ENCODE data around the gene NYAP2.

The NYAP2 gene

DNA sequence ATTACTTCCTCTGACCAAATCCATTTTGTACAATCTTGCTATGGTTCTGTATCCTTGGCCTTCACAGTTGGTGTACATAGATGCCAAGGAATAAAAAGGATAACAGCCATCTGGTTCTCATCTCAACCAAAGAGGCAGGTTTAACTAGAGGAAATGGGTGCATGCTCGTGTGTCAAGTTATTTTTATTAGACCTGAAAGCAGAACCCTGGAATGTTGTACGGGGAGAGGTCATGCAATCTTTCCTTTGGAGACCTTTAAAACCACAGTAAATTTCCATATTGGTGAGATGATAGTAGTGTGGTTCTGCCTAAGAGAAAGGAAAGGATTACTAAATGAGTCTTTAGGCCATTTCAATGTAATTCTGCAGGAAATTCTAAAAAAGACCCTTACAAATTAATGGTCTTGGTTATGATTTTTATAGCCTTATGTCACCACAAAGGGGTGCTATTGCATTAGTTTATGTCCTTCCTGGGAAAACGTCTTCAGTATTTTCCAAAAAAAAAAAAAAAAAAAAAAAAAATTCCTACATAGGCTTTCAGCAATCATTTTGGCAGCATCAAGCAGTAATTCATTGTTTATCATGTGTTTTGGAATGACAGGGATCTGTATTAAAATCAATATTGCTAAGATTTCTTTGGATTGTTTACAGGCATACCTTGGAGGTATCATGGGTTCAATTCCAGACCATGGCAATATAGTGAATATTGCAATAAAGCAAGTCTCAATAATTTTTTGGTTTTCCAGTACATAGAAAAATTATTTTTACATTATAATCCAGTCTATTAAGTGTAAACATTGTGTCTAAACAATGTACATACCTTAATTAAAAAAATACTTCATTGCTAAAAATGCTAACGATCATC lies 270.8 kb downstream of the NYAP2 start:
- Histone ChIP-seq H3K79me2 (ENCODE audit: insufficient read depth, low read length) (no peaks in the 10 kb centered on the region), H4K20me1 (ENCODE audit: insufficient read depth, low read length, poor library complexity, severe bottlenecking) (no peaks in the 10 kb centered on the region), H2AFZ (ENCODE audit: low read length) (no peak overlapping the region), H3K9me3 (ENCODE audit: insufficient read depth, low read depth, low read length) (no peaks in the 10 kb centered on the region), H3K9me2 (replicated peaks; ENCODE audit: low read depth, low read length) (no peaks in the 10 kb centered on the region), H3K4me3 (ENCODE audit: low read length, poor library complexity, severe bottlenecking) (no peak overlapping the region), H3K27me3 (ENCODE audit: insufficient read depth, low read length, poor library complexity, severe bottlenecking) (no peaks in the 10 kb centered on the region), H3K4me2 (ENCODE audit: low read depth, low read length, poor library complexity, severe bottlenecking) (no peak overlapping the region), H3F3A (ENCODE audit: low read depth) (no peaks in the 10 kb centered on the region), H3K9ac (ENCODE audit: low read depth, low read length, poor library complexity, severe bottlenecking) (no peak overlapping the region), H3K36me3 (ENCODE audit: insufficient read depth, low read length) (no peaks in the 10 kb centered on the region), H3K4me1 (ENCODE audit: insufficient read depth, low read length, poor library complexity, severe bottlenecking) (no peaks in the 10 kb centered on the region)
- TF ChIP-seq EZH2phosphoT487 (IDR thresholded peaks at IDR 0.05; ENCODE audit: borderline replicate concordance) = no peak
- TF ChIP-seq, protein P1, sequence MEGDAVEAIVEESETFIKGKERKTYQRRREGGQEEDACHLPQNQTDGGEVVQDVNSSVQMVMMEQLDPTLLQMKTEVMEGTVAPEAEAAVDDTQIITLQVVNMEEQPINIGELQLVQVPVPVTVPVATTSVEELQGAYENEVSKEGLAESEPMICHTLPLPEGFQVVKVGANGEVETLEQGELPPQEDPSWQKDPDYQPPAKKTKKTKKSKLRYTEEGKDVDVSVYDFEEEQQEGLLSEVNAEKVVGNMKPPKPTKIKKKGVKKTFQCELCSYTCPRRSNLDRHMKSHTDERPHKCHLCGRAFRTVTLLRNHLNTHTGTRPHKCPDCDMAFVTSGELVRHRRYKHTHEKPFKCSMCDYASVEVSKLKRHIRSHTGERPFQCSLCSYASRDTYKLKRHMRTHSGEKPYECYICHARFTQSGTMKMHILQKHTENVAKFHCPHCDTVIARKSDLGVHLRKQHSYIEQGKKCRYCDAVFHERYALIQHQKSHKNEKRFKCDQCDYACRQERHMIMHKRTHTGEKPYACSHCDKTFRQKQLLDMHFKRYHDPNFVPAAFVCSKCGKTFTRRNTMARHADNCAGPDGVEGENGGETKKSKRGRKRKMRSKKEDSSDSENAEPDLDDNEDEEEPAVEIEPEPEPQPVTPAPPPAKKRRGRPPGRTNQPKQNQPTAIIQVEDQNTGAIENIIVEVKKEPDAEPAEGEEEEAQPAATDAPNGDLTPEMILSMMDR (conservative IDR thresholded peaks at IDR 0.05; ENCODE audit: low read length) = peak; percentile 65

DNA sequence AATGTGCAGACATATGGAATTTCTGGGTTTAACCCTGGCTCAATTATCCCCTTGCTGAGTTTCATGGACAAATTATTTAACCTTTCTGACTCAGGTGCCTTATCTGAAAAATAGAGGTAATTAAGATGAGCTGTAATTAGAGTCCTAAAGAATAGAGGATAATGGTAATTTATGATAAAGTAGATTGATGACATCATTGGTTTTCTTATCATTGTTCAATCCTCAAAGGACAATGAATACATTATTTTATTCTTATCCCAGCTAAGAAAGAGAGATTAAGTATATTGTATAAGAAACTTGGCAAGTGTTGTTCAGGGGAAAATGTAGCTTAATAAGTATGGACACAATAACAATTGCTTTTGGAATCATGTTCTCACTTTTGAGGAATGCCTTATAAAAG lies 279.3 kb downstream of the NYAP2 start:
- no peak for TF ChIP-seq EZH2phosphoT487 (IDR thresholded peaks at IDR 0.05; ENCODE audit: borderline replicate concordance)
- TF ChIP-seq, protein P1 (conservative IDR thresholded peaks at IDR 0.05; ENCODE audit: low read length) = no peak
- Histone ChIP-seq H3K9me2 (replicated peaks; ENCODE audit: low read depth, low read length) (no peaks in the 10 kb centered on the region), H3K9me3 (ENCODE audit: insufficient read depth, low read depth, low read length) (no peaks in the 10 kb centered on the region), H3K27me3 (ENCODE audit: insufficient read depth, low read length, poor library complexity, severe bottlenecking) (no peaks in the 10 kb centered on the region), H3K36me3 (ENCODE audit: insufficient read depth, low read length) (no peaks in the 10 kb centered on the region), H3K4me3 (ENCODE audit: low read length, poor library complexity, severe bottlenecking) (no peak overlapping the region), H2AFZ (ENCODE audit: low read length) (no peak overlapping the region), H3F3A (ENCODE audit: low read depth) (no peaks in the 10 kb centered on the region), H3K4me2 (ENCODE audit: low read depth, low read length, poor library complexity, severe bottlenecking) (no peak overlapping the region), H3K79me2 (ENCODE audit: insufficient read depth, low read length) (no peaks in the 10 kb centered on the region), H3K4me1 (ENCODE audit: insufficient read depth, low read length, poor library complexity, severe bottlenecking) (no peaks in the 10 kb centered on the region), H4K20me1 (ENCODE audit: insufficient read depth, low read length, poor library complexity, severe bottlenecking) (no peaks in the 10 kb centered on the region), H3K9ac (ENCODE audit: low read depth, low read length, poor library complexity, severe bottlenecking) (no peak overlapping the region)

- Histone ChIP-seq H3K9me2 (replicated peaks; ENCODE audit: low read depth, low read length) (no peaks in the 10 kb centered on the region), H3K4me2 (ENCODE audit: low read depth, low read length, poor library complexity, severe bottlenecking) (no peak overlapping the region), H3K4me1 (ENCODE audit: insufficient read depth, low read length, poor library complexity, severe bottlenecking) (no peaks in the 10 kb centered on the region), H3K9ac (ENCODE audit: low read depth, low read length, poor library complexity, severe bottlenecking) (no peak overlapping the region), H3F3A (ENCODE audit: low read depth) (no peaks in the 10 kb centered on the region), H3K9me3 (ENCODE audit: insufficient read depth, low read depth, low read length) (no peaks in the 10 kb centered on the region), H3K36me3 (ENCODE audit: insufficient read depth, low read length) (no peaks in the 10 kb centered on the region), H3K4me3 (ENCODE audit: low read length, poor library complexity, severe bottlenecking) (no peak overlapping the region), H2AFZ (ENCODE audit: low read length) (no peak overlapping the region), H3K79me2 (ENCODE audit: insufficient read depth, low read length) (no peaks in the 10 kb centered on the region), H4K20me1 (ENCODE audit: insufficient read depth, low read length, poor library complexity, severe bottlenecking) (no peaks in the 10 kb centered on the region), H3K27me3 (ENCODE audit: insufficient read depth, low read length, poor library complexity, severe bottlenecking) (no peaks in the 10 kb centered on the region)
- no peak for TF ChIP-seq EZH2phosphoT487 (IDR thresholded peaks at IDR 0.05; ENCODE audit: borderline replicate concordance)
- TF ChIP-seq, protein P1 (conservative IDR thresholded peaks at IDR 0.05; ENCODE audit: low read length) = no peak
Observed at GRCh38 chr2:225683258-225683657, 283.7 kb downstream of the NYAP2 start.
